ENCODE measurements around the gene MRM3. TPM values are rescaled to one million over a fixed set of nuclear protein-coding genes. Genes with fewer than 3 reads are reported as not detected.
"Not testable (repeated sequence)": the region's sequence is repeated elsewhere in the genome, so short reads cannot be mapped to it uniquely, and the experiment has no call there.

The MRM3 gene
- total RNA-seq, 4 donors from 2014 or later: 3.2 to 20.8 (median 11.6) TPM

- TF ChIP-seq CTCF (IDR thresholded peaks at IDR 0.05) (no peak), POLR2A (IDR thresholded peaks at IDR 0.05) (no peak)
- Histone ChIP-seq H3K27me3 (no peaks in the 10 kb centered on the region), H3K9me3 (no peaks in the 10 kb centered on the region), H3K4me1 (no peaks in the 10 kb centered on the region), H3K27ac (no peak overlapping the region), H3K4me3 (no peak overlapping the region), H3K36me3 (no peaks in the 10 kb centered on the region)
- DNase-seq: no peak
- intact Hi-C loops (cut with DNase I; ENCODE audit: low total_unique reads): no loop called here
Measured at GRCh38 chr17:778096-778495, 4.1 kb upstream of the MRM3 start.

- Histone ChIP-seq H3K4me1 (no peaks in the 10 kb centered on the region), H3K36me3 (no peaks in the 10 kb centered on the region), H3K4me3 (no peak overlapping the region), H3K27ac (no peak overlapping the region), H3K9me3 (no peaks in the 10 kb centered on the region), H3K27me3 (no peaks in the 10 kb centered on the region)
- TF ChIP-seq POLR2A (IDR thresholded peaks at IDR 0.05): no peak
- TF ChIP-seq CTCF (IDR thresholded peaks at IDR 0.05): no peak
- no peak for DNase-seq
- intact Hi-C loops (cut with DNase I; ENCODE audit: low total_unique reads): no loop called here
Measured at GRCh38 chr17:784143-784542, 2.0 kb downstream of the MRM3 start.

- intact Hi-C loops (cut with DNase I; ENCODE audit: low total_unique reads); DNase-seq: not testable (repeated sequence)
Measured at GRCh38 chr17:785901-786300, 3.7 kb downstream of the MRM3 start.

DNA sequence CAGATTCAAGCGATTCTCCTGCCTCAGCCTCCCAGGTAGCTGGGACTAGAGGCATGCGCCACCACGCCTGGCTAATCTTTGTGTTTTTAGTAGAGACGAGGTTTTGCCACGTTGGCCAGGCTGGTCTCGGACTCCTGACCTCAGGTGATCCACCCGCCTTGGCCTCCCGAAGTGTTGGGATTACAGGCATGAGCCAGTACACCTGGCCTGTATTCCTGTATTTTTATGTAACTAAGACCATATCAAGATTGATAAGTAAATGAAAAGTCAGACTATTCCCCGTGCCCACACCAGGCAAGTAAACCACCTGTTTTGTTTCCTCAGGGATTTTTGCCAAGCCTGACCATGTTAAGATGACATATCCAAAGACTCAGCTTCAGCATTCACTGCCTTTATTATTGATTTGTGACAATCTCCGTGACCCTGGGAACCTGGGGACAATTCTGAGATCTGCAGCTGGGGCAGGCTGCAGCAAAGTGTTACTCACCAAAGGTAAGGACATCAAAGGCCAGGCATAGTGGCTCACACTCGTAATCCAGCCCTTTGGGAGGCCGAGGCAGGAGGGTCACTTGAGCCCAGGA lies 5.6 kb downstream of the MRM3 start:
- no peaks in the 10 kb centered on the region for H3K4me1 ChIP-seq
- H3K27ac ChIP-seq: no peak overlapping the region
- H3K9me3 ChIP-seq: no peaks in the 10 kb centered on the region
- H3K4me3 ChIP-seq: no peak overlapping the region
- DNase-seq: no peak
- H3K36me3 ChIP-seq: no peaks in the 10 kb centered on the region
- intact Hi-C loops (cut with DNase I; ENCODE audit: low total_unique reads): no loop called here
- TF ChIP-seq CTCF (IDR thresholded peaks at IDR 0.05) (no peak), POLR2A (IDR thresholded peaks at IDR 0.05) (no peak)
- H3K27me3 ChIP-seq: no peaks in the 10 kb centered on the region

More at GRCh38 chr17:785901-786300, 3.7 kb downstream of the MRM3 start:
- H3K4me3 ChIP-seq, H3K27me3 ChIP-seq, H3K4me1 ChIP-seq, H3K27ac ChIP-seq, H3K36me3 ChIP-seq, H3K9me3 ChIP-seq: not testable (repeated sequence)

GRCh38 chr17:788551-788950 lies 6.4 kb downstream of the MRM3 start:
- H3K27me3 ChIP-seq: no peaks in the 10 kb centered on the region
- no peaks in the 10 kb centered on the region for H3K4me1 ChIP-seq
- no peaks in the 10 kb centered on the region for H3K9me3 ChIP-seq
- no peak overlapping the region for H3K4me3 ChIP-seq
- H3K36me3 ChIP-seq: no peaks in the 10 kb centered on the region
- TF ChIP-seq CTCF (IDR thresholded peaks at IDR 0.05) (no peak), POLR2A (IDR thresholded peaks at IDR 0.05) (no peak)
- no peak overlapping the region for H3K27ac ChIP-seq
- intact Hi-C loops (cut with DNase I; ENCODE audit: low total_unique reads): no loop called here
- peak in 1 of 2 donors; percentile 5 for DNase-seq
